Esophagus squamous epithelium (tissue), 5 donors: ENCODE measurements around the gene TFEB. TPM values are rescaled to one million over a fixed set of nuclear protein-coding genes. Genes with fewer than 3 reads are reported as not detected.

ENCODE experiments used
- DNase-seq: peaks from one replicate; lab custom pipeline; 2025; lab: John Stamatoyannopoulos, UW
- H3K27ac ChIP-seq, 4 donors: fragments of 200-600 bp; sonication (generic); one replicate each; pipeline ENCODE4 v1.5.1; 2016 to 2019; ENCODE audit warnings: mild to moderate bottlenecking in 1 of 4
- H3K27me3 ChIP-seq, 4 donors: fragments of 200-600 bp; sonication (generic); 1 replicate in 3 of 4; 2 replicates in 1 of 4; pipeline versions ENCODE4 v1.5.1 to v1.6.0; 2017 to 2021; ENCODE audit warnings: antibody characterized with exemption in 1 of 4
- H3K36me3 ChIP-seq, 3 donors: fragments of 200-600 bp; sonication (generic); one replicate each; pipeline ENCODE4 v1.5.1; 2016 to 2019
- H3K4me1 ChIP-seq, 3 donors: fragments of 200-600 bp; sonication (generic); one replicate each; pipeline ENCODE4 v1.5.1; 2017 to 2019
- H3K4me3 ChIP-seq, 4 donors: fragments of 200-600 bp; sonication (generic); 1 replicate in 3 of 4; 2 replicates in 1 of 4; pipeline ENCODE4 v1.5.1; 2016 to 2019; ENCODE audit warnings: mild to moderate bottlenecking in 2 of 4, moderate library complexity in 1 of 4
- H3K9me3 ChIP-seq, 3 donors: fragments of 200-600 bp; sonication (generic); one replicate each; pipeline ENCODE4 v1.5.1; 2016 to 2019
- POLR2A ChIP-seq, 4 donors: fragments of 450-650 bp; IDR thresholded peaks; one replicate each; pipeline ENCODE4 v1.6.1; 2017; ENCODE audit warnings: antibody characterized with exemption in 4 of 4, mild to moderate bottlenecking in 4 of 4, moderate library complexity in 3 of 4
- WGBS, 2 donors: methylation state at CpG; one replicate each; pipeline ENCODE4 v1.1.5; 2018; 5-methylcytosine and 5-hydroxymethylcytosine counted together
- intact Hi-C: fragments of 100-400 bp; cut with DNase I; formaldehyde crosslinking; loops from one replicate; pipeline ENCODE4 v1.15.0; 2022
- total RNA-seq, 4 donors: library from RNA; depleted of rRNA; stranded (reverse); fragments of >200 nt; gene quantifications; one replicate each; pipeline ENCODE4 v1.1.0, GENCODE V29; 2016
- TF ChIP-seq, protein P1 (sequence below), 6 experiments: fragments of 450-650 bp in 4 of 6; fragments of 200-600 bp in 2 of 6; sonication (generic) in 2 of 6; IDR thresholded peaks; one replicate each; pipeline ENCODE4 v1.5.1; 2016 to 2019; ENCODE audit warnings: antibody characterized with exemption in 6 of 6, mild to moderate bottlenecking in 4 of 6, moderate library complexity in 4 of 6
- donor health status: DM: yes; HTN: yes; CAD: no.

The TFEB gene
- total RNA-seq, 4 donors from 2014 or later = 7.0 to 17.5 (median 13.4) TPM

DNA sequence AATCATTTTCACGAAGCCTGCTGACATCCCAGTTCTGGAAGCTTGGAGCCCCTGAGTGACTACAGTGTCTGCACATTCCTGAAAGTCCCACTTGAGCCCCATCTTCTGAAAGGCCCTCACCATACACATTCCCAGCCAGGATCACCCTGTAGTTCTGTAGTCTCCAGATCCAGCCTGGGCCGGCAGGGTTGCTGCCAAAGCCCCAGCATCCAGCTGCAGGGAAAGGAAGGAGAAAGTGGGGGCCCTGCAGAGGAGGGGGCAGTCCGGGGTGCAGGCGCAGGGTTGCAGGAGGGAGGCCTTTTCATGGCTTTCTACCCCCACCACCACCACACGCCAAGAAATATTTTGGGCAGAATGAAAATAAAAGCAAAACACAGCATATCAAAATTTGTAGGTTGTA is 71.1 kb downstream of the TFEB start:
- H3K27me3 ChIP-seq = peaks cover 0 to 42% (median 0%) of the 10 kb centered on the region in 4 donors
- intact Hi-C loops = no loop called here
- no peaks in the 10 kb centered on the region for H3K4me1 ChIP-seq
- no peaks in the 10 kb centered on the region for H3K9me3 ChIP-seq
- TF ChIP-seq, protein P1, sequence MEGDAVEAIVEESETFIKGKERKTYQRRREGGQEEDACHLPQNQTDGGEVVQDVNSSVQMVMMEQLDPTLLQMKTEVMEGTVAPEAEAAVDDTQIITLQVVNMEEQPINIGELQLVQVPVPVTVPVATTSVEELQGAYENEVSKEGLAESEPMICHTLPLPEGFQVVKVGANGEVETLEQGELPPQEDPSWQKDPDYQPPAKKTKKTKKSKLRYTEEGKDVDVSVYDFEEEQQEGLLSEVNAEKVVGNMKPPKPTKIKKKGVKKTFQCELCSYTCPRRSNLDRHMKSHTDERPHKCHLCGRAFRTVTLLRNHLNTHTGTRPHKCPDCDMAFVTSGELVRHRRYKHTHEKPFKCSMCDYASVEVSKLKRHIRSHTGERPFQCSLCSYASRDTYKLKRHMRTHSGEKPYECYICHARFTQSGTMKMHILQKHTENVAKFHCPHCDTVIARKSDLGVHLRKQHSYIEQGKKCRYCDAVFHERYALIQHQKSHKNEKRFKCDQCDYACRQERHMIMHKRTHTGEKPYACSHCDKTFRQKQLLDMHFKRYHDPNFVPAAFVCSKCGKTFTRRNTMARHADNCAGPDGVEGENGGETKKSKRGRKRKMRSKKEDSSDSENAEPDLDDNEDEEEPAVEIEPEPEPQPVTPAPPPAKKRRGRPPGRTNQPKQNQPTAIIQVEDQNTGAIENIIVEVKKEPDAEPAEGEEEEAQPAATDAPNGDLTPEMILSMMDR (IDR thresholded peaks at IDR 0.05) = no peak
- no peak for TF ChIP-seq POLR2A (IDR thresholded peaks at IDR 0.05)
- H3K36me3 ChIP-seq = no peaks in the 10 kb centered on the region
- H3K4me3 ChIP-seq = no peak overlapping the region
- no peak overlapping the region for H3K27ac ChIP-seq
- WGBS, 2 donors = 80 to 85% methylated on average over 4 to 5 of the region's 5 CpGs
- no peak for DNase-seq

DNA sequence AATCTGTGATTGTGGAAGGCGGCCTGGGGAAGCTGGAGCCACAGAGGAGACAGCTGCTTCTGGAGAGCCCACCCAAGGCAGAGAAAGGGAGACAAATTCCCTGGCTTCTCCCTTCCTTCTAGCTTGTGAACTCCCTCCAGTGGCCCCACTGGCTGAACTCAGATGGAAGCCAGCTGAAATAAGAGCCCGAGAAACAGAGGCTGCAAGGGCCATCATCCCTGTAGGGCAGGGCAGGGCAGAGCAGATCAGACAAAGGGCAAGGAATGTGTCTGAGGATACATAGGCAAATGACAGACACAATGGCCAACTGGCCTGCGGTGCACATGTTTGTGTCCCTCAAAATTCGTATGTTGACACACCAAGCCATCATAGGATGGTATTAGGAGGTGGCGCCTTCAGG is 71.8 kb downstream of the TFEB start:
- no peaks in the 10 kb centered on the region for H3K36me3 ChIP-seq
- no peak overlapping the region for H3K27ac ChIP-seq
- intact Hi-C loops = no loop called here
- DNase-seq = no peak
- H3K9me3 ChIP-seq = no peaks in the 10 kb centered on the region
- H3K4me1 ChIP-seq = no peaks in the 10 kb centered on the region
- 69 to 75% methylated on average over 4 to 5 of the region's 5 CpGs for WGBS, 2 donors
- TF ChIP-seq, protein P1 (IDR thresholded peaks at IDR 0.05) = no peak
- TF ChIP-seq POLR2A (IDR thresholded peaks at IDR 0.05) = no peak
- H3K27me3 ChIP-seq = peaks cover 0 to 49% (median 0%) of the 10 kb centered on the region in 4 donors
- H3K4me3 ChIP-seq = no peak overlapping the region

DNA sequence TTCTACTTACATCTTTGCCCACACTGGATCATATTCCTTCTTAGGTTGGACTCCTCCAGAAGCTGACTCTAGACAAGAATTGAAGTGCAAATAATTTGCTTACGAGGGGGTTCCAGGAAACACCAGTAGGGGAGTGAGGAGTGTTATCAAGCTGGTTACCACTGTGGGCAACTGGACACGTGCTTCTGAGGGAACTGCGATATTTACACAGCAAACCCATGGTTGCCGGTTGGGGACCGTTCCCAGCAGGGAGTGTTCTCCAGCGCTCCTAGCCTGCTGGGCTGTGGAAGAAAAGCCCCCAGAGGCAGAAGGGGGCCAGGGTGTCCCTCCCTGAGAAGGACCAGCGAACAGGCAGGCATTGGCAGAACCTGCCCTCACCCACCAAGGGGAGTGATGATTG is 75.5 kb downstream of the TFEB start:
- Histone ChIP-seq H3K4me1 (peaks cover 0 to 7% (median 0%) of the 10 kb centered on the region in 3 donors), H3K27ac (no peak overlapping the region), H3K27me3 (peaks cover 0 to 76% (median 0%) of the 10 kb centered on the region in 4 donors), H3K36me3 (no peaks in the 10 kb centered on the region), H3K4me3 (no peak overlapping the region), H3K9me3 (no peaks in the 10 kb centered on the region)
- no peak for DNase-seq
- intact Hi-C loops = no loop called here
- WGBS, 2 donors = 55 to 92% methylated on average over 6 of the region's 7 CpGs
- TF ChIP-seq, protein P1 (IDR thresholded peaks at IDR 0.05) = no peak
- TF ChIP-seq POLR2A (IDR thresholded peaks at IDR 0.05) = no peak

DNA sequence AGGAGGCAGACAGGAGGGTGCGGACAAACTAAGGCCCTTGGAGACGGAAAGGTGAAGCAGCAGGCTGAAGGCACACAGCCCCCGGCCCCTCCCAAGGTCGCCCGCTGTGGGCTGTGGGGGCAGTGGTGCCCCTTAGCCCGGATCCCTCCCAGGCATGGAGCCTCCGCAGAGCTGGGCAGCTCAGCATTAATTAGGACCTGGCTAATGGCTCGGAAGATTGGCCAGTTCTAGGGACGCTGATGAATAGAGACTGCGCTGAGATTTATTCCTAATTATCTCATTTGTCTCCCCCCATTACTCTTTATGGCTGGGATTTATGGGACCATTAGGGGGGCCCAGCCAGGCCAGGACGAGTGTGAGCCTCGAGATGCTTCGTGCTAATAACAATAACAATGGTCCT is 76.8 kb downstream of the TFEB start:
- no peaks in the 10 kb centered on the region for H3K9me3 ChIP-seq
- no peak overlapping the region for H3K4me3 ChIP-seq
- DNase-seq = no peak
- H3K4me1 ChIP-seq = peaks cover 0 to 7% (median 0%) of the 10 kb centered on the region in 3 donors
- peaks cover 0 to 6% (median 0%) of the 10 kb centered on the region in 3 donors for H3K36me3 ChIP-seq
- no peak overlapping the region for H3K27ac ChIP-seq
- WGBS, 2 donors = 82 to 85% methylated on average over 12 to 13 of the region's 13 CpGs
- H3K27me3 ChIP-seq = peaks cover 0 to 72% (median 0%) of the 10 kb centered on the region in 4 donors
- TF ChIP-seq, protein P1 (IDR thresholded peaks at IDR 0.05) = no peak
- no peak for TF ChIP-seq POLR2A (IDR thresholded peaks at IDR 0.05)
- intact Hi-C loops = no loop called here

DNA sequence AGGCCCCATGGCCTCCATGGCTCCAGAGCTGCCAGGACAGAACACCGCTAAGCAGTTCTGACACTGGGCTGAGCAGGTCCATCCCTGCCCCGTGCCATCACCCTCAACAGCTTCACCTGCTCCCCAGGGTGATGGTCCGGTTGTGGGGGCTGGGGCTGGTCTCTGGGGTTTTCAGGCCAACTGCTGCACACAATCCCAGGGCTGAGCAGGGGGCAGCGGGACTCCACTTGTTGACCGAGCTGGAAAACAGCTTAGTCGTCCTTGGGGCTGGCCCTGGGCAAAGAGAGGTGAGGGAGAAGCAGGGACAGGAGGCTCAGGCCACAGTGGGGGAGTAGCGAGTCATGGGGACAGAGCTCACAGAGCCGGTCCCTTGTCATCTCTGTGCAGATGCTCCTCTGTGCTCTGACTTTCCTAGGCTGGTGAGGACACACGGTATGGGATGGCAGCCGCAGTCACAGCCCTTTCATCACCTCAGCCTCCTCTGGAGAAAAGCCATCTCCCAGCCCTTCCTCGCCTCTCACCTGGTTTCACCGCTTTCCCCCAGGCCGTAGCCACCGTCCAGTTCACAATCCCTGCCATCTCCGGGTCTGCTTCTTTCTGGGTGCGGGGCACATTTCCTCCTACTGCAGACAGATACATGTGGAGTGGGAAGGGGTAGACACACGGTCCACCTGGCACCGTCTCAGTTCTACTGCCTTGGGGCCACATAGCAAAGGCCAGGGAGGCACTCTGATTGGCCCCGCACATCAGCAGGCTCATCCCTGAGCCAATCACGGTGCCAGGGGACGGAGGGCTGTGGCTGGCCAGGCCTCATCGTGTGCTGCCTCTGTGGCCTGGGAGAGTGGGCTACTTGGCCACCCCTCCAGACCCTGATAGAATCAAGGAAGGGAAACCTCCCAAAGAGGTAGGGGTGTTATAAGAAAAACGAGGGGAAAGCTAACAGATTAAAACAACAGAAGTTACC is 78.0 kb downstream of the TFEB start:
- no peak overlapping the region for H3K4me3 ChIP-seq

More for the DNA sequence above, 78.0 kb downstream of the TFEB start:
- peaks cover 0 to 63% (median 0%) of the 10 kb centered on the region in 4 donors for H3K27me3 ChIP-seq
- DNase-seq = no peak
- intact Hi-C loops = no loop called here
- TF ChIP-seq, protein P1 (IDR thresholded peaks at IDR 0.05) = no peak
- TF ChIP-seq POLR2A (IDR thresholded peaks at IDR 0.05) = no peak
- WGBS, 2 donors = 75 to 77% methylated on average over 8 to 10 of the region's 23 CpGs
- no peak overlapping the region for H3K27ac ChIP-seq
- peaks cover 0 to 18% (median 0%) of the 10 kb centered on the region in 3 donors for H3K36me3 ChIP-seq
- H3K9me3 ChIP-seq = no peaks in the 10 kb centered on the region
- peaks cover 0 to 7% (median 0%) of the 10 kb centered on the region in 3 donors for H3K4me1 ChIP-seq
